ENCODE data around the gene MUC20.
"Not testable (repeated sequence)": the region's sequence is repeated elsewhere in the genome, so short reads cannot be mapped to it uniquely, and the experiment has no call there.

The MUC20 gene

GRCh38 chr3:195774917-195775316 lies 54.1 kb downstream of the MUC20 start:
- peak; percentile 40 for DNase-seq

DNA sequence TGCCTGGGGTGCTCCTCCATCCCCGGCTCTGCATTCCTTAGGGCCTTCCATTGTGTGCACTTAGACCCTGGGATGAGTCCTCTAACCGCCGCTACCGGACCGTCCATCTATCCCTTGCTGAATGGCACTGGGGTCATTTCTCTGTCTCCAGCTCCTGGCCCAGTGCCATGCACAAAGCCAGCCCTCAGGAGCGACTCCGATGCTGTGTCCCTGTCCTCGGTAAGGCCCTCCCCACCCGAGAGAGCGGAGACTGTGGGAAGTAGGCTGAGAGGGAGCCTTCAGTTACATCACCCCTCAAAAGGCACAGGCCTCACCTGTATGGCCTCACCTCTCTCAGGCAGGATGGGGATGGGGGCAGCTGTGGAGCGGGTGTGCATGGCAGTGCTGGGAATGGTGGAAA lies 57.2 kb downstream of the MUC20 start:
- no peak for DNase-seq

GRCh38 chr3:195781236-195781635 lies 60.5 kb downstream of the MUC20 start:
- DNase-seq, result not testable (repeated sequence)
